ACC112 (cell line): ENCODE measurements around the gene DMC1.
A peak's percentile ranks its signal among the peaks of the same experiment; 100 is the strongest.

Experiments used
- H2AFZ ChIP-seq: fragments of 200-600 bp; sonication (generic); one replicate; pipeline ENCODE4 v1.6.0; 2017; ENCODE audit warnings: antibody characterized with exemption, low read length; ENCODE audit not compliant: unreplicated experiment
- H3K27ac ChIP-seq: fragments of 200-600 bp; sonication (generic); 2 replicates; pipeline ENCODE4 v1.5.1; 2014; ENCODE audit warnings: low read depth, mild to moderate bottlenecking, antibody characterized with exemption, low read length, moderate library complexity
- H3K27me3 ChIP-seq: fragments of 200-600 bp; sonication (generic); 2 replicates; pipeline ENCODE4 v1.6.1; 2014; ENCODE audit warnings: mild to moderate bottlenecking, antibody characterized with exemption, low read length, moderate library complexity, mixed read lengths; ENCODE audit not compliant: insufficient read depth
- H3K36me3 ChIP-seq: fragments of 200-600 bp; sonication (generic); 2 replicates; pipeline ENCODE4 v1.6.1; 2016; ENCODE audit warnings: mild to moderate bottlenecking, antibody characterized with exemption, low read length, moderate library complexity, mixed read lengths; ENCODE audit not compliant: insufficient read depth
- H3K4me1 ChIP-seq: fragments of 200-600 bp; sonication (generic); one replicate; pipeline ENCODE4 v1.6.1; 2016; ENCODE audit warnings: low read length, mixed read lengths; ENCODE audit not compliant: insufficient read depth, unreplicated experiment, control insufficient read depth
- H3K4me3 ChIP-seq: fragments of 200-600 bp; sonication (generic); 2 replicates; pipeline ENCODE4 v1.5.1; 2014; ENCODE audit warnings: mild to moderate bottlenecking, low read depth, low read length
- H3K79me2 ChIP-seq: fragments of 200-600 bp; sonication (generic); one replicate; pipeline ENCODE4 v1.6.0; 2016; ENCODE audit warnings: low read length; ENCODE audit not compliant: control insufficient read depth, unreplicated experiment, insufficient read depth

DMC1 gene

DNA sequence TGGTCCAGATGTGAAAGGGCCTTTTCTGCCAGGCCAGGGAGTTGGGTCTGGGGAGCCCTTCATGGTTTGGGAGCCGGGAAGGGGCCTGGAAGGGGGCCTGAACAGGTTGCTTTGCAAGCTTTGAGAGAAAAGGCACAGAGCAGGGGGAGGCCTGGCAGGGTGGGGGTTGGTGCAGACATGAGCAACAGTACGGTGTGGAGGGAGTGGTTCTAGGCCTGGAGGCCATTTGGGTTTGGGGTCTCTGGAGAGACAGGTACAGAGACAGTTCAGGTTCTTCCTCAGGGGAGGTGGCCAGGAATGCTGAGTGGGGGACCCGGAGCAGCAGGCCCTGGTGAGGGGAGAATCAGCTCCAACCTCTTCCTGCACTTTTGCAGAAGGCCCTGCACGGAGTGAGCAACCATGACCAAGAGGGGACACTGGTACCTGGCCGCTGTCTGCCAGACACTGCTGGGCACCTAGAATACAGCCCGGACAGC, 100.6 kb downstream of the DMC1 start:
- no peak overlapping the region for H3K27ac ChIP-seq
- no peaks in the 10 kb centered on the region for H3K27me3 ChIP-seq
- peak overlapping the region; percentile 96 for H3K4me3 ChIP-seq
- peaks cover 23% of the 10 kb centered on the region for H3K79me2 ChIP-seq
- peaks cover 9% of the 10 kb centered on the region for H3K4me1 ChIP-seq
- H3K36me3 ChIP-seq, result no peaks in the 10 kb centered on the region
- no peak overlapping the region for H2AFZ ChIP-seq
